ENCODE measurements around the gene IGFBP2. TPM values are rescaled to one million over a fixed set of nuclear protein-coding genes. Genes with fewer than 3 reads are reported as not detected.

The IGFBP2 gene
- total and polyA plus RNA-seq, 2 of the 8 experiments (the other 6 are each of a cell fraction or from before 2014, with no cell fraction given) = 326 to 782 TPM

DNA sequence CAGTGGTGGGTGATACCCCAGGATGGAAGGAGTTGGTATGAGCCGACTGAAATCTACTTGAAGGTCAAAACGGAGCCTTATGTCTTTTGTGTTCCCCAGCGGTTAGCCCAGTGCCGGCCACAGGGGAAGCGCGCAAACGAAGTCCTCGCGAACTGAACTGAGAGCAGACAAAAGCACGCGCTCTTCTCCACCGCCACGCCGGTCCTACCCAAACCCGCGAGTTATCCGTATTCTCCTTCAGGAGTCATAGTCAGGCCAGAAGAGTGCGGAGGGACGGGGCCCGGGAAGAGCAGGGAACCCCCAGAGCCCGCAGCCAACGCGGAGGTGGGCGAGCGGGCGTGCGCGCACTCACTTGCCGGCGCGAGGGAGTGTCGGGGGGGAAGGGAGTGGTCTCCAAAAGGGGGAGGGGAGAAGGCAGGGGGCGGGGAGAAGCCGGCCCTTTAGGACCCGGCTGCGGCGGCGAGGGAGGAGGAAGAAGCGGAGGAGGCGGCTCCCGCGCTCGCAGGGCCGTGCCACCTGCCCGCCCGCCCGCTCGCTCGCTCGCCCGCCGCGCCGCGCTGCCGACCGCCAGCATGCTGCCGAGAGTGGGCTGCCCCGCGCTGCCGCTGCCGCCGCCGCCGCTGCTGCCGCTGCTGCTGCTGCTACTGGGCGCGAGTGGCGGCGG is at the start of gene IGFBP2 (continued):
- TF ChIP-seq, protein P1, sequence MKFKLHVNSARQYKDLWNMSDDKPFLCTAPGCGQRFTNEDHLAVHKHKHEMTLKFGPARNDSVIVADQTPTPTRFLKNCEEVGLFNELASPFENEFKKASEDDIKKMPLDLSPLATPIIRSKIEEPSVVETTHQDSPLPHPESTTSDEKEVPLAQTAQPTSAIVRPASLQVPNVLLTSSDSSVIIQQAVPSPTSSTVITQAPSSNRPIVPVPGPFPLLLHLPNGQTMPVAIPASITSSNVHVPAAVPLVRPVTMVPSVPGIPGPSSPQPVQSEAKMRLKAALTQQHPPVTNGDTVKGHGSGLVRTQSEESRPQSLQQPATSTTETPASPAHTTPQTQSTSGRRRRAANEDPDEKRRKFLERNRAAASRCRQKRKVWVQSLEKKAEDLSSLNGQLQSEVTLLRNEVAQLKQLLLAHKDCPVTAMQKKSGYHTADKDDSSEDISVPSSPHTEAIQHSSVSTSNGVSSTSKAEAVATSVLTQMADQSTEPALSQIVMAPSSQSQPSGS (IDR thresholded peaks at IDR 0.05; ENCODE audit: low read length) = no peak
- TF ChIP-seq, protein P2, sequence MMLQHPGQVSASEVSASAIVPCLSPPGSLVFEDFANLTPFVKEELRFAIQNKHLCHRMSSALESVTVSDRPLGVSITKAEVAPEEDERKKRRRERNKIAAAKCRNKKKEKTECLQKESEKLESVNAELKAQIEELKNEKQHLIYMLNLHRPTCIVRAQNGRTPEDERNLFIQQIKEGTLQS (IDR thresholded peaks at IDR 0.05; ENCODE audit: insufficient read depth, low read depth, low read length) = no peak
- TF ChIP-seq CHD1 (IDR thresholded peaks at IDR 0.05; ENCODE audit: low read depth, low read length) = no peak
- peak; percentile 44 to 67 for TF ChIP-seq POLR2A (IDR thresholded peaks at IDR 0.05; ENCODE audit: control extremely low read depth in 1 of 2, low read depth in 2 of 2, low read length in 2 of 2)
- no peak for TF ChIP-seq TEAD4 (IDR thresholded peaks at IDR 0.05; ENCODE audit: low read depth, low read length)
- TF ChIP-seq SP1 (IDR thresholded peaks at IDR 0.05; ENCODE audit: low read depth, low read length) = no peak
- peak; percentile 66 for TF ChIP-seq PHF8 (conservative IDR thresholded peaks at IDR 0.05; ENCODE audit: low read depth, low read length)
- no peak for TF ChIP-seq SIRT6 (IDR thresholded peaks at IDR 0.05; ENCODE audit: low read length)
- TF ChIP-seq TAF1 (IDR thresholded peaks at IDR 0.05; ENCODE audit: low read depth, low read length) = peak; percentile 79
- TF ChIP-seq TAF7 (optimal IDR thresholded peaks at IDR 0.05; ENCODE audit: borderline replicate concordance, low read depth, low read length) = peak; percentile 62
- no peak for TF ChIP-seq HDAC2 (IDR thresholded peaks at IDR 0.05; ENCODE audit: borderline replicate concordance in 1 of 2, low read depth in 2 of 2, low read length in 2 of 2)
- no peak for TF ChIP-seq SRF (IDR thresholded peaks at IDR 0.05; ENCODE audit: low read depth, low read length)
- TF ChIP-seq RXRA (IDR thresholded peaks at IDR 0.05; ENCODE audit: insufficient read depth, low read depth, low read length) = no peak
- TF ChIP-seq POLR2AphosphoS5 (IDR thresholded peaks at IDR 0.05; ENCODE audit: low read depth, low read length) = peak; percentile 75; the same call in 1 of the 2 replicates
- no peak for TF ChIP-seq FOSL1 (IDR thresholded peaks at IDR 0.05; ENCODE audit: insufficient read depth, low read depth, low read length)
- TF ChIP-seq EZH2 (IDR thresholded peaks at IDR 0.05; ENCODE audit: low read depth, low read length, severe bottlenecking) = no peak
- TF ChIP-seq, protein P3, sequence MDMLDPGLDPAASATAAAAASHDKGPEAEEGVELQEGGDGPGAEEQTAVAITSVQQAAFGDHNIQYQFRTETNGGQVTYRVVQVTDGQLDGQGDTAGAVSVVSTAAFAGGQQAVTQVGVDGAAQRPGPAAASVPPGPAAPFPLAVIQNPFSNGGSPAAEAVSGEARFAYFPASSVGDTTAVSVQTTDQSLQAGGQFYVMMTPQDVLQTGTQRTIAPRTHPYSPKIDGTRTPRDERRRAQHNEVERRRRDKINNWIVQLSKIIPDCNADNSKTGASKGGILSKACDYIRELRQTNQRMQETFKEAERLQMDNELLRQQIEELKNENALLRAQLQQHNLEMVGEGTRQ (IDR thresholded peaks at IDR 0.05; ENCODE audit: low read length) = no peak
- no peak; the same call in 1 of the 2 replicates for TF ChIP-seq TBP (IDR thresholded peaks at IDR 0.05; ENCODE audit: low read depth, low read length)
- no peak for TF ChIP-seq BRCA1 (IDR thresholded peaks at IDR 0.05; ENCODE audit: low read depth, low read length)
- TF ChIP-seq YY1 (IDR thresholded peaks at IDR 0.05; ENCODE audit: low read depth, low read length) = no peak
- no peak; the same call in 1 of the 2 replicates for TF ChIP-seq RBBP5 (IDR thresholded peaks at IDR 0.05; ENCODE audit: borderline replicate concordance, low read depth, low read length)

All from H1 (cell line).